Mesenchymal stem cell (in vitro differentiated cells and primary cell): ENCODE results near the gene MAN1A1.

Experiments
- DNase-seq: peaks from one replicate; pipeline ENCODE4 v3.0.0-alpha.2; 2013
- H2AFZ ChIP-seq: one replicate; pipeline ENCODE4 v1.6.1; 2013; ENCODE audit warnings: low read depth, mild to moderate bottlenecking, control low read depth, inconsistent platforms, low read length, moderate library complexity
- H2AK5ac ChIP-seq: 2 replicates; pipeline ENCODE4 v1.6.1; 2013; ENCODE audit warnings: low read length, moderate library complexity, mild to moderate bottlenecking, inconsistent platforms; ENCODE audit not compliant: severe bottlenecking
- H2BK120ac ChIP-seq: one replicate; pipeline ENCODE4 v1.6.1; 2013; ENCODE audit warnings: low read depth, mild to moderate bottlenecking, inconsistent platforms, low read length, moderate library complexity
- H2BK12ac ChIP-seq, 2 experiments: one replicate each; pipeline ENCODE4 v1.6.1; 2013; ENCODE audit warnings: inconsistent platforms in 2 of 2, low read length in 2 of 2, mild to moderate bottlenecking in 2 of 2, moderate library complexity in 2 of 2, control low read depth in 1 of 2
- H2BK15ac ChIP-seq: one replicate; pipeline ENCODE4 v1.6.1; 2013; ENCODE audit warnings: mild to moderate bottlenecking, low read depth, inconsistent platforms; ENCODE audit not compliant: poor library complexity, severe bottlenecking
- H2BK5ac ChIP-seq: 2 replicates; pipeline ENCODE4 v1.6.1; 2013; ENCODE audit warnings: low read depth, mild to moderate bottlenecking, low read length, control low read depth, inconsistent platforms; ENCODE audit not compliant: poor library complexity, severe bottlenecking
- H3K14ac ChIP-seq, 2 experiments: one replicate each; pipeline ENCODE4 v1.6.1; 2013; ENCODE audit warnings: inconsistent platforms in 2 of 2, low read length in 2 of 2, control low read depth in 1 of 2, mild to moderate bottlenecking in 1 of 2, moderate library complexity in 1 of 2
- H3K18ac ChIP-seq, 2 experiments: one replicate each; pipeline ENCODE4 v1.6.1; 2013; ENCODE audit warnings: inconsistent platforms in 2 of 2, low read length in 2 of 2, control low read depth in 1 of 2, low read depth in 1 of 2, mild to moderate bottlenecking in 1 of 2
- H3K23ac ChIP-seq, 2 experiments: one replicate each; pipeline ENCODE4 v1.6.1; 2013; ENCODE audit warnings: inconsistent platforms in 2 of 2, low read length in 2 of 2, mild to moderate bottlenecking in 2 of 2, moderate library complexity in 2 of 2, control low read depth in 1 of 2
- H3K27ac ChIP-seq: 2 replicates; pipeline ENCODE4 v1.5.1; 2013; ENCODE audit warnings: mild to moderate bottlenecking, moderate library complexity, low read length, control low read depth, inconsistent platforms; ENCODE audit not compliant: poor library complexity, severe bottlenecking
- H3K27me3 ChIP-seq, 2 experiments: 2 replicates each; pipeline versions ENCODE4 v1.6.1 to v1.7.0; 2013; ENCODE audit warnings: low read length in 2 of 2, mild to moderate bottlenecking in 2 of 2, moderate library complexity in 2 of 2, control low read depth in 1 of 2, inconsistent platforms in 1 of 2; ENCODE audit not compliant: control insufficient read depth in 1 of 2, insufficient read depth in 1 of 2
- H3K36me3 ChIP-seq, 2 experiments: 2 replicates each; pipeline versions ENCODE4 v1.6.1 to v1.7.0; 2013; ENCODE audit warnings: low read length in 2 of 2, control low read depth in 1 of 2, inconsistent platforms in 1 of 2, low read depth in 1 of 2, mild to moderate bottlenecking in 1 of 2; ENCODE audit not compliant: insufficient read depth in 2 of 2, control insufficient read depth in 1 of 2
- H3K4ac ChIP-seq, 2 experiments: one replicate each; pipeline ENCODE4 v1.6.1; 2013; ENCODE audit warnings: inconsistent platforms in 2 of 2, low read length in 2 of 2, mild to moderate bottlenecking in 2 of 2, moderate library complexity in 2 of 2, control low read depth in 1 of 2, low read depth in 1 of 2
- H3K4me1 ChIP-seq: 2 replicates; pipeline ENCODE4 v1.6.1; 2013; ENCODE audit warnings: low read depth, low read length, control low read depth; ENCODE audit not compliant: control insufficient read depth, insufficient read depth
- H3K4me2 ChIP-seq: 2 replicates; pipeline ENCODE4 v1.6.1; 2013; ENCODE audit warnings: low read length, mild to moderate bottlenecking, inconsistent platforms; ENCODE audit not compliant: poor library complexity, severe bottlenecking
- H3K4me3 ChIP-seq, 2 experiments: 2 replicates each; pipeline versions ENCODE4 v1.5.1 to v1.7.0; 2013; ENCODE audit warnings: low read length in 2 of 2, mild to moderate bottlenecking in 2 of 2, control low read depth in 1 of 2, low read depth in 1 of 2; ENCODE audit not compliant: insufficient read depth in 1 of 2
- H3K79me1 ChIP-seq: replicated peaks from 2 replicates; pipeline ENCODE4 v1.6.1; 2013; ENCODE audit warnings: mild to moderate bottlenecking, control low read depth, low read length, inconsistent platforms; ENCODE audit not compliant: poor library complexity, severe bottlenecking
- H3K9ac ChIP-seq: 2 replicates; pipeline ENCODE4 v1.7.0; 2013; ENCODE audit warnings: mild to moderate bottlenecking, low read length, moderate library complexity
- H3K9me3 ChIP-seq: 2 replicates; pipeline ENCODE4 v1.7.0; 2013; ENCODE audit warnings: mild to moderate bottlenecking, low read length; ENCODE audit not compliant: control insufficient read depth
- H4K8ac ChIP-seq: one replicate; pipeline ENCODE4 v1.6.1; 2013; ENCODE audit warnings: inconsistent platforms, mild to moderate bottlenecking, low read length, moderate library complexity
- H4K91ac ChIP-seq: one replicate; pipeline ENCODE4 v1.6.1; 2013; ENCODE audit warnings: mild to moderate bottlenecking, low read length, inconsistent platforms
- WGBS: methylation state at CpG from one replicate; pipeline ENCODE4 v1.1.7; 2013; ENCODE audit warnings: mixed read lengths; 5-methylcytosine and 5-hydroxymethylcytosine counted together

MAN1A1 gene

GRCh38 chr6:119201480-119201879 is 148.1 kb downstream of the MAN1A1 start:
- Histone ChIP-seq H2BK12ac (no peak overlapping the region), H3K36me3 (peaks cover 3 to 85% of the 10 kb centered on the region in 2 experiments)

GRCh38 chr6:119200512-119201175 is 148.9 kb downstream of the MAN1A1 start:
- Histone ChIP-seq H2BK120ac (no peak overlapping the region), H3K27me3 (no peaks in the 10 kb centered on the region), H3K14ac (no peak overlapping the region), H2BK15ac (no peak overlapping the region), H4K8ac (no peak overlapping the region), H3K36me3 (peaks cover 3 to 88% of the 10 kb centered on the region in 2 experiments), H3K27ac (peak overlapping the region; percentile 67), H3K9me3 (no peaks in the 10 kb centered on the region), H2BK5ac (no peak overlapping the region), H2AFZ (no peak overlapping the region), H2AK5ac (no peak overlapping the region), H3K9ac (no peak overlapping the region), H3K4me2 (no peak overlapping the region), H3K4me3 (no peak overlapping the region), H3K4ac (no peak overlapping the region), H3K18ac (no peak overlapping the region), H4K91ac (no peak overlapping the region), H3K4me1 (peaks cover 2% of the 10 kb centered on the region), H2BK12ac (no peak overlapping the region), H3K79me1 (no peaks in the 10 kb centered on the region), H3K23ac (no peak overlapping the region)
- DNase-seq = no peak
- 75% methylated on average over 1 of the region's 1 CpG for WGBS

More at GRCh38 chr6:119201480-119201879, 148.1 kb downstream of the MAN1A1 start:
- Histone ChIP-seq H4K91ac (no peak overlapping the region), H3K9me3 (no peaks in the 10 kb centered on the region), H3K27me3 (no peaks in the 10 kb centered on the region), H2BK15ac (no peak overlapping the region), H2AK5ac (no peak overlapping the region), H3K4me2 (no peak overlapping the region), H3K18ac (no peak overlapping the region), H2AFZ (no peak overlapping the region), H3K14ac (no peak overlapping the region), H3K4me1 (peaks cover 2% of the 10 kb centered on the region), H2BK5ac (no peak overlapping the region), H4K8ac (no peak overlapping the region), H3K4ac (no peak overlapping the region), H2BK120ac (no peak overlapping the region), H3K4me3 (no peak overlapping the region), H3K79me1 (no peaks in the 10 kb centered on the region), H3K23ac (no peak overlapping the region), H3K27ac (no peak overlapping the region), H3K9ac (no peak overlapping the region)
- DNase-seq = no peak
- WGBS = 83% methylated on average over 1 of the region's 1 CpG

- Histone ChIP-seq H2BK120ac (peak overlapping the region; percentile 5), H2BK5ac (no peak overlapping the region)
- 30% methylated on average over 3 of the region's 5 CpGs for WGBS
Measured at GRCh38 chr6:119197271-119197670, 152.3 kb downstream of the MAN1A1 start.

GRCh38 chr6:119196715-119197114 is 152.8 kb downstream of the MAN1A1 start:
- DNase-seq = peak; percentile 22
- Histone ChIP-seq H2BK15ac (no peak overlapping the region), H2BK120ac (no peak overlapping the region), H3K36me3 (peaks cover 0 to 86% of the 10 kb centered on the region in 2 experiments), H3K14ac (no peak overlapping the region), H3K4me1 (peaks cover 2% of the 10 kb centered on the region), H2AFZ (no peak overlapping the region), H3K9me3 (no peaks in the 10 kb centered on the region), H2BK5ac (no peak overlapping the region), H3K23ac (no peak overlapping the region), H3K4ac (no peak overlapping the region), H2BK12ac (peak overlapping the region in 1 of 2 experiments; percentile 39), H3K4me3 (no peak overlapping the region), H3K18ac (no peak overlapping the region), H2AK5ac (no peak overlapping the region), H3K4me2 (no peak overlapping the region), H4K8ac (no peak overlapping the region), H3K27me3 (no peaks in the 10 kb centered on the region), H4K91ac (no peak overlapping the region), H3K9ac (no peak overlapping the region), H3K79me1 (no peaks in the 10 kb centered on the region), H3K27ac (no peak overlapping the region)
- WGBS = 55% methylated on average over 4 of the region's 4 CpGs

More at GRCh38 chr6:119197271-119197670, 152.3 kb downstream of the MAN1A1 start:
- no peak overlapping the region for H3K23ac ChIP-seq
- no peak overlapping the region for H2BK15ac ChIP-seq
- peak overlapping the region in 1 of 2 experiments; percentile 39 for H2BK12ac ChIP-seq
- peaks cover 2% of the 10 kb centered on the region for H3K4me1 ChIP-seq
- no peak overlapping the region for H3K4me2 ChIP-seq
- DNase-seq = peak; percentile 59
- no peak overlapping the region for H2AK5ac ChIP-seq
- H3K9me3 ChIP-seq = no peaks in the 10 kb centered on the region
- H3K4me3 ChIP-seq = no peak overlapping the region
- H3K14ac ChIP-seq = no peak overlapping the region
- H3K27me3 ChIP-seq = no peaks in the 10 kb centered on the region
- H3K79me1 ChIP-seq = no peaks in the 10 kb centered on the region
- no peak overlapping the region for H4K91ac ChIP-seq
- H3K9ac ChIP-seq = no peak overlapping the region
- peaks cover 0 to 84% of the 10 kb centered on the region in 2 experiments for H3K36me3 ChIP-seq
- no peak overlapping the region for H4K8ac ChIP-seq
- H2AFZ ChIP-seq = no peak overlapping the region
- H3K27ac ChIP-seq = no peak overlapping the region
- H3K4ac ChIP-seq = peak overlapping the region in 1 of 2 experiments; percentile 51
- H3K18ac ChIP-seq = peak overlapping the region in 1 of 2 experiments; percentile 84
